AG04450 (cell line): Measurements from ENCODE around the gene TSPO2. TPM values are rescaled to one million over a fixed set of nuclear protein-coding genes. Genes with fewer than 3 reads are reported as not detected.

Experiments used
- CTCF ChIA-PET: fragments of 300-600, 350-600 bp; formaldehyde crosslinking; extraction: SDS; loops from one replicate; lab custom pipeline; 2022; ENCODE audit warnings: antibody characterized with exemption, inconsistent platforms; lab: Charles Lee
- POLR2A ChIA-PET: fragments of 350-600 bp; formaldehyde crosslinking; extraction: SDS; loops from one replicate; lab custom pipeline; 2021; ENCODE audit warnings: antibody characterized with exemption, inconsistent platforms; lab: Yijun Ruan, JAX
- DNase-seq: peaks from one replicate; pipeline ENCODE4 v3.0.0-alpha.2; 2011; ENCODE audit warnings: low read depth, low spot score
- H3K27ac ChIP-seq: one replicate; pipeline ENCODE4 v1.5.1; 2012; ENCODE audit warnings: low read depth, low read length, control low read depth
- H3K27me3 ChIP-seq: one replicate; pipeline ENCODE4 v1.6.0; 2012; ENCODE audit warnings: low read length; ENCODE audit not compliant: control insufficient read depth, insufficient read depth
- H3K4me3 ChIP-seq: 2 replicates; pipeline ENCODE4 v1.5.1; 2011; ENCODE audit warnings: mild to moderate bottlenecking, low read depth, low read length, control low read depth
- H3K9me3 ChIP-seq: 2 replicates; pipeline ENCODE4 v1.5.1; 2012; ENCODE audit warnings: low read length; ENCODE audit not compliant: control insufficient read depth, insufficient read depth
- polyA plus RNA-seq: library from polyadenylated mRNA; depleted of rRNA; stranded (reverse); fragments of >200 nt; gene quantifications from 2 replicates; pipeline ENCODE4 v1.2.3, GENCODE V29; 2011
- TF ChIP-seq, protein P1 (sequence below): IDR thresholded peaks from 2 replicates; pipeline ENCODE4 v1.5.1; 2011; ENCODE audit warnings: low read depth, low read length, control low read depth, inconsistent platforms

The TSPO2 gene
- polyA plus RNA-seq, 1 experiment = not detected

DNA sequence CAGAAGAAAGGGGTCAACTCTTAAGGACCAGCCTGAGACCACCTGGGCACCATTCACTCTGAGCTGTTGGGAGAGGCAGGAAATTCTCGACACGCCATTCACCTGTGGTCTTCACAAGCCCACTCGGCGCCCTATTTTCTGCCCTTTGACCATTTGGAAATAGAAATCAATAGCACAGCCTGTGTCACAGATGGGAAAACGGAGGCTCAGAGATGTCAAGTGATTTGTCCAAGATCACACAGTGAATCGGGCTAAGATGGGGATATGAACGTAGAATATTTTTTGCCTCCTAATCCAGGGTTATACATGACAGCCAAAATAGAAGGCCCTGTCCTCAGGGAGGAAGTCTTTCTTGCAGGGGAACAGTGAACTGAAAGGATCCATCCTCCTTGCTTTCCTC, 7.7 kb downstream of the TSPO2 start:
- Histone ChIP-seq H3K27ac (no peak overlapping the region), H3K27me3 (peaks cover 9% of the 10 kb centered on the region), H3K4me3 (no peak overlapping the region), H3K9me3 (no peaks in the 10 kb centered on the region)
- TF ChIP-seq, protein P1, sequence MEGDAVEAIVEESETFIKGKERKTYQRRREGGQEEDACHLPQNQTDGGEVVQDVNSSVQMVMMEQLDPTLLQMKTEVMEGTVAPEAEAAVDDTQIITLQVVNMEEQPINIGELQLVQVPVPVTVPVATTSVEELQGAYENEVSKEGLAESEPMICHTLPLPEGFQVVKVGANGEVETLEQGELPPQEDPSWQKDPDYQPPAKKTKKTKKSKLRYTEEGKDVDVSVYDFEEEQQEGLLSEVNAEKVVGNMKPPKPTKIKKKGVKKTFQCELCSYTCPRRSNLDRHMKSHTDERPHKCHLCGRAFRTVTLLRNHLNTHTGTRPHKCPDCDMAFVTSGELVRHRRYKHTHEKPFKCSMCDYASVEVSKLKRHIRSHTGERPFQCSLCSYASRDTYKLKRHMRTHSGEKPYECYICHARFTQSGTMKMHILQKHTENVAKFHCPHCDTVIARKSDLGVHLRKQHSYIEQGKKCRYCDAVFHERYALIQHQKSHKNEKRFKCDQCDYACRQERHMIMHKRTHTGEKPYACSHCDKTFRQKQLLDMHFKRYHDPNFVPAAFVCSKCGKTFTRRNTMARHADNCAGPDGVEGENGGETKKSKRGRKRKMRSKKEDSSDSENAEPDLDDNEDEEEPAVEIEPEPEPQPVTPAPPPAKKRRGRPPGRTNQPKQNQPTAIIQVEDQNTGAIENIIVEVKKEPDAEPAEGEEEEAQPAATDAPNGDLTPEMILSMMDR = no peak
- DNase-seq = no peak
- ChIA-PET CTCF (interaction anchor here (0.8 to 2.2 kb wide), 3 partner anchors 9 to 22 kb away, joined by 3 to 13 read pairs (median 3); no protein-coding TSS in a partner anchor), POLR2A (no interaction called here)

DNA sequence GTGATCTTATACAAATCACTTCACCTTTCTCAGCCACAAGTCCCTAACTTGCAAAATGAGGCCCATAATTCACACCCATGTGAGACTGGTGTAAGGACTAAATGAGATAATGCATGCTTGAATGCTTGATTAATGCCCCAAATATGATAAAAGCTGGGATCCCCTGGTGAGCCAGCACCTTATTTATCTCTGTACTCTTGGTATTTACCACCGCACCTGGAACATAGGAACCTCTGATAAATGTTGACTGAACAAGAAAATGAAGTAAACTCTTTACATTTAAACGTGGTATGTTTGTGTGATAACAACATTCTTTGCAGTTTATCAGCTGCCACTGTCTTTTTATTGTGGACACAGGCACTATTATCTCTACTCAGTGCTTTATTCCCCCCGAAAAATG, 8.3 kb downstream of the TSPO2 start:
- ChIA-PET CTCF (interaction anchor here (1.2 kb wide), 1 partner anchor 9 kb away, joined by 3 read pairs; no protein-coding TSS in a partner anchor), POLR2A (no interaction called here)
- peaks cover 11% of the 10 kb centered on the region for H3K27me3 ChIP-seq
- TF ChIP-seq, protein P1 = no peak
- H3K9me3 ChIP-seq = no peaks in the 10 kb centered on the region
- no peak for DNase-seq
- no peak overlapping the region for H3K27ac ChIP-seq
- no peak overlapping the region for H3K4me3 ChIP-seq

DNA sequence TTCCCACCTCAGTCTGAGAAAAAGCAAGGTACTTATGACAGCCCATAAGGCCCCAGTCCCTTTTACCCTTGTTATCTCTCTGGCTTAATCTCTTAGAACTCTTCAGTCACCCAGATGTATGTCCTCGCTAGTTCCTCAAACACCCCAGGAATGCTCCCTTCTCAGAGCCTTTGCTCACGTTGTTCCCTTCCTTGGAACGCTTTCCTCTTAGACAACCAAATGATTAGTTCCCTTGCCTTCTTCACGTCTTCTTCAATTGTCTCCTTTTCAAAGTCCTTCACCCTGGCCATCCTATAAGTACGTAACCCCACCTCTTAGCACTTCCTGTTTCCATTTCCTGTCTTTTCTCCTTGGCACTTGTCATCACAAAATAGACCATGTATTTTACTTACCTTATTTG, 9.6 kb downstream of the TSPO2 start:
- Histone ChIP-seq H3K27ac (no peak overlapping the region), H3K4me3 (no peak overlapping the region), H3K27me3 (peaks cover 4% of the 10 kb centered on the region), H3K9me3 (no peaks in the 10 kb centered on the region)
- ChIA-PET POLR2A (no interaction called here), CTCF (no interaction called here)
- DNase-seq = no peak
- TF ChIP-seq, protein P1 = no peak

DNA sequence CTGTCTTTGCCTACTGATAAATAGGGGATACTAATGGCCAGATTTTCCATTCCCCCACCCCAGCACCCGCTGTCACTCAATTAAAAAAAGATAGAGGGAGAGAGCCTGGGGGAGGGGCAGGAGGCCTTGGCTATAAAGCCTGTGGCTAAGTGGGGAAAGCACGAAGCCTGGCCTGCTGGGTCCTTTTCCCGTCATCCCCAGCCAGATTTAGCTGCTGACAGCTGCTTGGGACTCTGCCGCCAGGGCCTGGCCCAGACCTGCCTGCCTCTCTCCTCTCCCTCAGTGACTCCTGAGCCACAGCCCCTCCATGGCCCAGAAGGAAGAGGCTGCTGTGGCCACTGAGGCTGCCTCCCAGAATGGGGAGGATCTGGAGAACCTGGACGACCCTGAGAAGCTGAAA, 10.8 kb downstream of the TSPO2 start, which contains the start of gene APOBEC2:
Gene APOBEC2 (plus strand): TSS at position 162 of the 400 bp plus-strand sequence. CDS start 146 bp downstream, at position 308.
- TF ChIP-seq, protein P1 = no peak
- POLR2A ChIA-PET = no interaction called here
- no peak within 1 kb of the TSS for H3K4me3 ChIP-seq
- CTCF ChIA-PET = interaction anchor here (1.0 to 1.3 kb wide), 2 partner anchors 14 to 15 kb away, joined by 3 to 5 read pairs; partner anchors contain the start of gene UNC5CL
- H3K9me3 ChIP-seq = no peaks in the 10 kb centered on the region
- peaks cover 4% of the 10 kb centered on the region for H3K27me3 ChIP-seq
- H3K27ac ChIP-seq = no peak within 1 kb of the TSS
- no peak for DNase-seq

DNA sequence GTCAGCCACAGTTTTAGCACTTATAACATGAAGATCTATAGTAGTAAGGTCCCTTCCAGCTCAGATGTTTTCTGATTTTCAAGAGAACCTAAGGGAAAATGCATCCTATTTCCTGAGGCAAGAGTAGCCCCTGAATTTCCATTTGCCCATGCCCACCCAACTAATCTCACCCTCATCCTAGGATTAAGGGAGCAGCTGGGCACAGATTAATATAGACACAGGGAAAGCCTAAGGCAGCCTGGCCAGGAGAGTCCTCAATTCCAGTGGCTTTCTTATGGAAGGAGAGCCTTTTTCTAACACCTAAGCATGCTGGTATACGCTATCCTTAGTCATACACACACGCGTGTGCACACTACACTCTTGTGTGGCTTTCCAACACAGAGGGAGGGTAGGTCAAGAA, 12.2 kb downstream of the TSPO2 start:
- Histone ChIP-seq H3K4me3 (no peak overlapping the region), H3K9me3 (no peaks in the 10 kb centered on the region), H3K27me3 (peaks cover 4% of the 10 kb centered on the region), H3K27ac (no peak overlapping the region)
- CTCF ChIA-PET = interaction anchor here (0.5 to 4.3 kb wide), 2 partner anchors 26 to 72 kb away, joined by 3 to 26 read pairs; no protein-coding TSS in a partner anchor
- POLR2A ChIA-PET = no interaction called here
- DNase-seq = no peak
- TF ChIP-seq, protein P1 = no peak
